HG03354 (cell line): ENCODE results near the gene NINL.

ENCODE experiments used
- ATAC-seq: cut with Tn5 transposase; IDR thresholded peaks from one replicate; pipeline ENCODE4 v1.9.1; 2021; ENCODE audit warnings: mild to moderate bottlenecking; ENCODE audit not compliant: unreplicated experiment, poor library complexity, severe bottlenecking

The NINL gene

DNA sequence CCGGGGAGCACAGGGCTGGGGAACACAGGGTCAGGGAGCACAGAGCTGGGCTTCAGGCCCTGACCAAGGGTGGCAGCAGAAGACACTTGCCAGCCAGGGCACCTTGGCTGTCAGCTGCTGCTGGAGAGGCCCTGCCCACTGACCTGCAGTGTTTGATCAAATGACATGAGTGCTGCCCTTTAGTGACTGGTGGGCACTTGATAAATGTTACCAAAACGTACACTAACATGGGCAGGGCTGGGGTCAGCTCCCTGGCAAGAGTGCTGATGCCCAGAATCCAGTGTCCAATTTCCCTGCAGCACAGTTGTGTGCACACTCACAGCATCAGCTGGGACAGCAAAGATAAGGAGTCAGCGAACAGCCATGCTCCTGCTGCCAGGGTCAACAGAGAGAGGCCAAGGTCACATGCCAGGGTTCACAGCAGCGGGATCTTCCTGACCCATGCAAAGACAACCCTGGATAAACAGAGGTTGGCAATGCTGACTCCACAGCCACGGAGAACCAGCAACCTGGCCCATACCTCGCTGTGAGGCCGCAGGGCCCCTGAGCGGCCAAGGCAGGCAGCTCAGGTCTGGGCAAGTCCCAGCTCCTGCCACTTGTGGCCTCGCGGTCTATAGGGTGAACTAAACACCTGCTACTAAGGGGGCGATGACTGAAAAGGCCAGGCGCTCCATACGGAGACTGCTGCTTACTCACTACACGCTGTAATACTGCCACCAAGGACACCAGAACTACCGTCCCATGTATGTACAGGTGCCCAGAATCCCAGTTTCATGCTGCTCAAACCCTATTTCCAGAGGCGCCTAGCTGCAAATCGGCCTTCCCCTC, 46.3 kb downstream of the NINL start:
- ATAC-seq = no peak

DNA sequence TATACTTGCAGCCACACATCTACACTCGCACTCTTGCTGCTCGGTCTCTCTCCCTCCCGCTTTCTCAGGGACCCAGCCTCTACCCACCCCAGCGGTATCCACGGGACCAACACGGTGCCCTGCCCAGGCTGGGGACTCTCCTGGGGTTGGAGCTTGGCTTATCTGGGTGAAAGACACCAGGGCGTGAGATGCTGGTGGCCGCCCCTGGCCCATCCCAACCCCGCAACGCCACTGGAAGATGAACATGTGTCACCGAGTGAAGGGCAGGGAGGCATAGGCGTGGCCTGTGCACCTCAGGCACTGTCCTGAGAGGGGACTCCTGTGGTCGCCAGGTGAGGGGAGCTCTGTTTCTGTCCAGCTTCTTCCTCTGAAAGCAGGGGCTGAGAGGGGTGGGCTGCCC, 47.4 kb downstream of the NINL start:
- no peak for ATAC-seq

DNA sequence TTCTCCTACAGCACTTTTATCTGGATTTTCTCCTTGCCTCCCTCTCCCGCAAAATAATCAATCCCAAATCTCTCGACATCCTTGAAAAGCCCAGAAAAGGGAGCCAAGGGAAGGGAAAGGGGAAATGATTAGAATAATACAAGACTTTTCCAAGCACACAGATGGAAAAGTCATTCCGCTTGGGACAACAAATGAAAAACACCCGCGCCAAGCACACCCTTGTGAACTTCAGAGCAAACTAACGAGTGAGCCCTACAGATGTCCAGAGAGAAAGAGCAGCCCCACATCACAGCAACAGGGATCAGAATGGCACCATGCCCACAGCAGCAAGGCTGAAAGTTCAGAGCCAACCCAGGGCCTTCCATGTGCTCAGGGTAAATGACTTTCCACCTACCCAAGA, 49.6 kb downstream of the NINL start:
- no peak for ATAC-seq

DNA sequence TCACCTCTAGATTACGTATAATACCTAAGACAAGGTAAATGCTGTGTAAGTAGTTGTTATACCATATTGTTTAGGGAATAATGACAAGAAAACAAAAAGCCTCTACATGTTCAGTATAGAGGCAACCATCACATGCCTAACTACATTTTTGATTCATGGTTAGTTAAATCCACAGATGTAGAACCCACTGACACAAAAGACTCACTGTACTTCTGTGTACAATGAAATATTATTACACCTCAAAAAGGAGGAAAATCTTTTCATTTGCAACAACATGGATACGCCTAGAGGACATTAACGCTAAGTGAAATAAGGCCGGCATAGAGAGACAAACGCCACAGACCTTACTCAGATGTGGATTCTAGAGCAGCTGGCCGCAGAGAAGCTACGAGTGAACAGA, 50.5 kb downstream of the NINL start:
- ATAC-seq = no peak

DNA sequence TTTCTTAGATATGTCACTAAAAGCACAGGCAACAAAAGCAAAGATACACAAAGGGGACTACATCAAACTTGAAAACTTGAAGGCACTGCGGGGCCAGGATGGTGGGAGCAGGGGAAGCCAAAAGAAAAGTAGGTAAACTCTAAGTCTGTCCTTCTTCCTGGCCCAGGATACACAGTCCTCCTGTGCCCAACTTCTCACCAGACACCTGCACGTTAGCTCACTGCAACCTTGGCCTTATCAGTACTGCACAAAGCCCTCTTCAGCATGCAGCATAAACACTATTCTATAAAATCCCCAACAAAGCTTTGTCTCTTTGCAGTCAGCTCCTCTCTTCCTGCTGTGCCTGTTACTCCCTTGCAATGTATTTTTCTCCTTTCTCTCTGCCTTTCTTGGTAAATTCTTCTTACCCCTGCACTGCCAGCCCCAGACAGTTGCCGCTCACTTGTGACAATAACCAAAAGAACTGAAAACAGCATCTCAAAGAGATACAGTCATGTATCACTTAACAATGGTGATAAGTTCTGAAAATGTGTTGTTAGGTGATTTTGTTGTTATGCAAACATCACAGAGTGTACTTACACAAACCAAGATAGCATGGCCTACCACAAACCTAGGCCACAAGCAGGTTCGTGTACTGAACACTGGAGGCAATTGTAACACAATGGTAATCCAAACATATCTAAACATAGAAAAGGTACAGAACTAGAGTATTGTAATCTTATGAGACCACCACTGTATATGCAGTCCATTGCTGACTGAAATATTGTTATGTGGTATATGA, 51.2 kb downstream of the NINL start:
- no peak for ATAC-seq

DNA sequence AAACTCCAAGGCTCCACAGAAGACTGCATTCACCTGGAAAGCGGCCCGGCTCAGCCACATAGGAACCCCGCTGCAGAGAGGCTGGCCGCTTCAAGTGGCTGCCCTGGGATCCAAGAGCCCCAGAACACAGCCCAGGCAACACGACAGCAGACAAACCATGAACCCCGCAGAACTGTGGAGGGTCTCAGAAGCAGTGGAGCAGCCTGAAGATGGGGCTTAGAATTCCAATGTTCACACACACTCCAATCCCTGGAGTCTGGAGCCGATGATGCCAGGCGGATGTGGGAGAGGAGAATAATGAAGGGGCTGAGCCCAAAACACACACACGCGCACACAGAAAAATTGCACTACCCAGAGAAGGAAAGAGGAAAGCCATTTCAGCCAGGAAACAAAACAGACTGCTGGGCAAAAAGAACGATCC, 52.4 kb downstream of the NINL start:
- ATAC-seq = no peak

DNA sequence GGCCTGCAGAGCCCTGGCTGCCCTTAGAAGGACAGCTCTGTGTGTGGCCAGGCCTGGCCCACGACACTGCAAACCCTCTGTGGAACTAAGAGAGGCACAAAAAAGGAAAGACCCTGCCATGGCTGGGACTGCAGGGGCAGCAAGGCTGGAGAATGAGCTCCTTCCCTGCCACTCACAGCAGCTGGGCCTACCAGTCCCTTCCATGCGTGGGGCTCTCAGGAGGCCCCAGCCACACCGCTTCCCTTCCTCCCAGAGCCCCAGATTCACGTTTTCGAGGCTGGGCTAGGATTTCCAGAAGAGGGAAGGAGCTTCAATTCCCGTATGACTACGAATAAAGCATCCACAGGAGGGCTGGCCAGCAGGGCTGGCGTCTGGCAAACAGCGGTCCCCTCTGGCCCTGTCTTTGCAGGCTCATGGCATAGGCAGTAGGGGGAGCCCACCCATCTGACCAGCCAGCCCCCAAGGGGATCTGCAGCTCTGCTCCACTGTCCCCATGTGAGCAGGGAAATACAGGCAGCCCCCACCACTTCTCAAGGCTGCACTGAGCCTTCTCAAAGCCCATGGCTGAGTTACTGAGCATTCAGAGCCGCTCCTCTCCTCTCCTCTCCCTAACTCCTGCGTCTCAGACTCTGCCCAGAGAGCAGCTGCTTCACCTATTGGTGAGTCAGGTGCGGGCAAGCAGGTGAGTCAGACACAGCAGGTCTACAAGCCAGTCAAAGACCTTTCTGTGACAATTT, 53.1 kb downstream of the NINL start:
- no peak for ATAC-seq

DNA sequence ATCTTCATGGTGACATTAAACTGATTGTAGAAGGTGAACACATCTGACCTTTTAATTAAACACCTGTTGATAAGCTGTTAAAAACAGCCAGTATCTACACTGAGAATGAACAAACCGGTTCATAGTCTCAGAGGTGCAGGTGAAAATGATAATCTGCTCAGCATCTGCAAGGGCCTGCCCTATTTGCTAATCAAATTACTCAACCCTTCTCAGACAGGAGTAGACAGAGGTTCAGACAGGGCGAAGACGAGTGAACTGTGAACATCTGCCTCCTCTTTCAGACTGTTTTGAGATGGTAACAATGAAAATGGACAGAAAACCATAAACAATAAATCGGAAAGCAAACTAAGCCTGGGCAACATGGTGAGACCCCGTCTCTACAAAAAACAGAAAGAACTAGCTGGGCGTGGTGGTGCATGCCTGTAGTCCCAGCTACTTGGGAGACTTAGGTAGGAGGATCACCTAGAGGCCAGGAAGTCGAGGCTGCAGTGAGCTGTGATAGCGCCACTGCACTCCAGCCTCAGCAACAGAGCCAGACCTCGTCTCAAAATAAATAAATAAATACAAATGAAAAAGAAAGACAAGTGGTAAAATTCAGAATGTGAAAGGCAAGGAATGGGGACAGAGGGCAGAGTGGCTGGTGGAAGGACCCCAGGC, 55.9 kb downstream of the NINL start:
- ATAC-seq = no peak

DNA sequence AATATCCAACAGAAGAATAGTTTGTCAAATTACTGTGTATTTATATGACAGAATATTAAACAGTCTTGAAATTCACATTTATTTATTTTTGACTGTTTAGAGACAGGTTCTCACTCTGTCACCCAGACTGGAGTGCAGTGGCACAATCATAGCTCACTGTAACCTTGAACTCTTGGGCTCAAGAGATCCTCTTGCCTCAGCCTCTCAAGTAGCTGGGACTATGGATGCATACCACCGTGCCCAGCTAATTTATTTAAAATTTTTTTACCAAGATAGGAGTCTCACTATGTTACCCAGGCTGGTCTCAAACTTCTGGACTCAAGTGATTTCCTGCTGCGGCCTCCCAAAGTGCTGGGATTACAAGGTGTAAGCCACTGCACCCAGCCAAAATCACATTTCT, 57.4 kb downstream of the NINL start:
- ATAC-seq = no peak

DNA sequence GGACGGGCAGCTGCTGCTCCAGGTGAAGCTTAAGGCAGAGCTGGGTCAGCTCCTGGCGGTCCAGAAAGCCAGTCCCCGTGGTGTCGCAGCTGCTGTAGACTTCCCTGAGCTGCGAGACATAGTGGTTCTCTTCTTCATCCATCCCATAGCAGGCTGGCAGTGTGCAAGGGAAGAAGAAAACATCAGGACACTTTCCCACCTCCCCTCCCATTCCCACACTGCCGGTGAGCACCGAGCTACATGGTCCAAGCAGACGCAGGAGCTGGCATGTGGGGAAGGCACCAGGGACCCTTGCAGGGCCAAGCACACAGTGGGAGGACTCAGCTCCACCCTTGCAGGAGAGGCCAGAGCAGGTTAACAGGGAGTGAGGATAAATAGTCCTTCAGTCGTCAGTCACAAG, 58.9 kb downstream of the NINL start:
- no peak for ATAC-seq

DNA sequence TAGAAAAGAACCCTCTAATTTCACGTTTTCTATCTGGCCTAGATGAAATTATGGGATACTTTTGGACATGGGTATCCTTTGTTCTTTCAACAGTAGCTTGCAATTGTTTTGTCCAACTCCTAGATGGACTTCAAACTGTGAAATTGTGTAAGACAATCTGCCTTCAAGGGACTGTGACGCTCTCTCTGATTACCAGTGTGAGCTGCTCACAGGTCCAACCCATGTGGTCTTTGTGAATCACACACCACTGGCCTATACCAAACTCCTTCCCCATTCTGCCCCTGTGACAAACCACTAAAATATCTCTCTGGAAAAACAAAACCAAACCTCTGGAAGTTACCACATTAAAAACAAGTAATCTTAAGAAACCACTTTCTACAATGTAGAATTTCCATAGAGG, 59.5 kb downstream of the NINL start:
- ATAC-seq = no peak

DNA sequence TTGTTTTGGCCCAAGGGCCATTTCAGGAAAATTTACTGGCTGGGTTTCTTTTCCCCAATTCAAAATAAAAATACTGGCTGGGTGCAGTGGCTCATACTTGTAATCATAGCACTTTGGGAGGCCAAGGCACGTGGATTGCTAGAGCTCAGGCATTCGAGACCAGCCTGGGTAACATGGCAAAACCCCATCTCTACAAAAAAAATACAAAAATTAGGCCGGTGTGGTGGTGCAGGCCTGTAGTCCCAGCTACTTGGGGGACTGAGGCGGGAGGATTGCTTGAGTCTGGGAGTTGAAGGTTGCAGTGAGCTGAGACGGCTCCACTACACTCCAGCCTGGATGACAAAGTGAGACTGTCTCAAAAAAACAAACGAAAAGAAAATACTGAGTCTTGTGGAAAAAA, 60.0 kb downstream of the NINL start:
- no peak for ATAC-seq

DNA sequence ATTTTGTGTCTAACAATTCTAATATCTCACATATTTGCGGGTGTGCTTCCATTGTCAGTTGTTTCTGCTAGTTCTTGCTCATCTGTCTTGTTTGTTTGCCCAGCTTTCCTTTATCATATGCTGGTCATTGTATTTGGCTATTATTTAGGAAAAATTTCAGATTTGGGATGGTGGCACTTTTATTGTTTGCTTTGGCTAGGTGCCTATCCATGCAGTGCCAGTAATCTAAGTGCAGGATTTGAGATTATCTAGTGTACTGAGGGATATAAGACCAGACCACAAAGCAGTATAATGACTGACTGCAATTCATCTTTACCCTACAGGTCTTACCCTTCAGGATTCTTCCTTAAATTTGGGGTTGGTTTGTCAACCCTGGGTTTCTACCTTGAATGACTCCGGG, 63.9 kb downstream of the NINL start:
- no peak for ATAC-seq

DNA sequence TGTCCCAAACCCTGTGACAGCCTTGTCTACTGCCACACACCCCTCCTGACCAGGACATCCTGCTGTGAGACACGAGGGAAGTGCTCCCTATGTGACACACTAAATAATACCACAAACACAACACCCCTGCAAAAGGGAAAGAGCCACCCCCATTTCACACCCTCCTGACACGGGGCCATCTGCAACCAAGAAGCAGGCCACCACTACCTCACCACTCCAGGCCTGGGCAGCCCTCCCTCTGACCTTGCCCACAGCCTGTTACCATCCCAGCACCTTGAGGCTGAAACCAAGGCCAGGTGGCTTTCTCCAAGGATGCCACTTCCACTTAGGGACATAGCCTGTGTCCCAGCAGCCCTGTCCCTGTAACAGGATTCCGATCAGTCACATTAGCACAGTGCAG, 68.2 kb downstream of the NINL start:
- ATAC-seq = no peak

DNA sequence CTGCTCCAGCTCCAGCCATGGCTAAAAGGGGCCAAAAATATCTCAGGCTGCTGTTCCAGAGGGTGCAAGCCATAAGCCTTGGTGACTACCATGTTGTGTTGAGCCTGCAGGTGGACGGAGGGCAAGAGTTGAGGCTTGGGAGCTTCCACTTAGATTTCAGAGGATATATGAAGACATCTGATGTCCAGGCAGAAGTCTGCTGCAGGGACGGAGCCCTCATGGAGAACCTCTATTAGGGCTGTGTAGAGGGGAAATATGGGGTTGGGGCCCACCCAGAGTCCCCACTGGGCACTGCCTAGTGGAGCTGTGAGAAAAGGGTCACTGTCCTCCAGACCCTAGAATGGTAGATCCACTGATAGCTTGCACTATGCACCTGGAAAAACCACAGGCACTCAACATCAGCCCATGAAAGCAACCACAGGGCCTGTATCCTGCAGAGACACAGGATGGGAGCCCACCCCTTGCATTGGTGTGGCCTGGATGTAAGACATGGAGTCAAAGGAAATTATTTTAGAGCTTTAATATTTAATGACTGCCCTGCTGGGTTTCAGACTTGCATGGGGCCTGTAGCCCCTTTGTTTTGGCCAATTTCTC, 70.5 kb downstream of the NINL start:
- ATAC-seq = no peak

DNA sequence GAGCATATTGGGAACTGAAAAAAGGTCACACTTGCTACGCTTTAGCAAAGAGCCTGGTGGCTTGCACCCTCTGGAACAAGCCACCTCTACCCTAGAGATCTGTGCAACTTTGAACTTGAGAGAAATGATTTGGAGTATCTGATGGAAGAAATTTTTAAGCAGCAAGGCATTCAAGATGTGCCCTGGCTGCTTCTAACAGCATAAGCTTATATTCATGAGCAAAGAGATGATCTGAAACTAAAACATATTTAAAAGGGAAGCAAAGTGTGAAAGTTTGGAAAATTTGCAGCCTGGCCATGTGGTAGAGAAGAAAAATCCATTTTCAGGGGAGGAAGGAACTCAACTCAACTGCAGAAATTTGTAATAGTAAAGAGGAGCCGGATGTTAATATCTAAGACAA, 71.1 kb downstream of the NINL start:
- no peak for ATAC-seq

DNA sequence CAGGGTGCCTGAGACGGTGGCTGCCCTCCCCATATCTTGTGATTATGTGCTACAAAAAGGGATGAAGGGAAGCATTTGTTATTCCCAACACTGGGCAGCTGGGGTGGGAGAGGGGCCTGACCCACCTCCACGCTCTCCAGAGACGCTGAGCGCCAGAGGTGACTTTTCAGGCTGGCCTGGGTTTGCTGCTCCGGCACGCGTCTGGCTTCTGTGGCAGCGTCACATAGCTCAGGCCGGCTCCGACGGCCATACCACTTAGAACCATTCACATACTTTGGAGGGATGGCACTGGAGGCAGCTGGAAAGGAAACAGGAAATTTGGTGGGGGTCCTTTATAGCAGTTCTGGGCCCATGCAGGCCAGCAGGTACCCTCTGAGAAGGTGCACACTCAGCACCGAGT, 72.6 kb downstream of the NINL start:
- no peak for ATAC-seq

DNA sequence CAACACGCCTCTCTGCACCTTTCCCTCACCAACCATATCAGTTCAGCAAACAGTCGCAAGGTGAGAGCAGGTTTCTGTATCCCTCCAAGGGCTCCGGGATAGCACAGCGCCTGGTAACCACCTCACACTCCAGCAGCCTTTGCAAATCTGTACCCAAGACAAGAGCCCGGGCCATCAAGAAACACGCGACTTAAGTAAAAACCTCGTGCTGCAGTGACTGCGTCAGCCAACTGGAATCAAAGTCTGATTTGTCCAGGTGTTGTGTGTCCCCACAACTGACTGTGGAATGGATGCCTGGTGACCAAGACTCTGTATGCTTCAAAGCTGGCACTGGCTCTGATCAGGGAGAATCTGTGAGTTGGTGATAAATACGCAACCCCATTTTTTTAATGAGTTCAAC, 74.1 kb downstream of the NINL start:
- ATAC-seq = no peak

DNA sequence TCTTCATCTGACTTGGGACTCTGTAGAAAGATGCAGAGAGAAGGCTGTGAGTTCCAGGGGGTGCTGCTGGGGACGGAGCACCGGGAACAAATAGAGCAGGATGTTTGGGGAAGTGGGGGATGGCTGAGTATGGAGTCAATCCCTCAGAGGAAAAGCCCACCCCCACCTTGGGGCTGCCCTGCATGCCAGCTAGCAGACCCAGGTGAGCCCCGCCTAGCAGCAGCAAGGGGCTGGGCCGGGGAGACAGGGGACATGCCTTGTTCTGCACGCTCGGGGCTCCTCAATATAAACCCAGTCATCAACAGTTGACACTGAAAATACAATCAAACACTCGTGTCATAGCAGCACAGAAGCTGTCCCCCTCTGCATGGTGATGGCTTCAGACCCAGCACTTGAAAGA, 74.6 kb downstream of the NINL start:
- no peak for ATAC-seq

DNA sequence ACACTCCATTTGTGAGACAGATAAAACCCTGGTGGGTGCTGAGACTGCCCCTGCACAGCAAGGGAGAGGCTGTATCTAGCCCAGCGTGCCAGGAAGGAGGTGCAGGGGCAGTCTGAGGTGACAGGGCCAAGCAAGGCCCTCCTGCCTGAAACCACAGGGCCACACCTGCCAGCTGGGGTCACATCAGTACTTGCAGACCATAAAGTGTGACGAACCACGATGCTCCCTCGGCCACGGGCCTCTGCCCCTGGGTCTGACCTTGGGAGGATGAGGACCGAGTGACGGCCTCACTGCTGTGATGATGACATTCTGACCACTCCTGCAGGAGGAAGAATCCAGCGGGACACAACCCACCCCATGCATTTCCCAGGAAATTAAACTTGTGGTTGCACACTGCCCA, 75.1 kb downstream of the NINL start:
- no peak for ATAC-seq
